MG63 (cell line): Measurements from ENCODE around the gene NCOA3. TPM values are rescaled to one million over a fixed set of nuclear protein-coding genes. Genes with fewer than 3 reads are reported as not detected.
A peak's percentile ranks its signal among the peaks of the same experiment; 100 is the strongest.

Experiments used
- DNase-seq: peaks from one replicate; pipeline ENCODE4 v3.0.0-alpha.2; 2020
- H3K27me3 ChIP-seq: fragments of 250-450 bp; sonication (Bioruptor Pico); 2 replicates; pipeline ENCODE4 v1.5.1; 2020; ENCODE audit warnings: mild to moderate bottlenecking, moderate library complexity
- H3K36me3 ChIP-seq: fragments of 250-450 bp; sonication (Bioruptor Pico); 2 replicates; pipeline ENCODE4 v1.5.1; 2020; ENCODE audit warnings: mild to moderate bottlenecking, moderate library complexity
- H3K4me3 ChIP-seq: fragments of 250-450 bp; sonication (Bioruptor Pico); 2 replicates; pipeline ENCODE4 v1.5.1; 2020; ENCODE audit warnings: mild to moderate bottlenecking, moderate library complexity
- H3K9me3 ChIP-seq: fragments of 250-450 bp; sonication (Bioruptor Pico); 2 replicates; pipeline ENCODE4 v1.5.1; 2020; ENCODE audit warnings: mild to moderate bottlenecking, moderate library complexity
- total RNA-seq: library from RNA; depleted of rRNA; stranded (reverse); fragments of >200 nt; shearing (Covaris generic); gene quantifications from 2 replicates; pipeline ENCODE4 v1.2.3, GENCODE V29; 2014; ENCODE audit warnings: low replicate concordance

The NCOA3 gene
- total RNA-seq, 1 experiment from 2014 or later = 9.2 TPM

- DNase-seq = no peak
- H3K4me3 ChIP-seq = no peak overlapping the region
- no peaks in the 10 kb centered on the region for H3K27me3 ChIP-seq
- no peaks in the 10 kb centered on the region for H3K9me3 ChIP-seq
- H3K36me3 ChIP-seq = no peaks in the 10 kb centered on the region
These were observed 110.1 kb downstream of the NCOA3 start for GRCh38 chr20:47611785-47612184.

- no peak overlapping the region for H3K4me3 ChIP-seq
- no peaks in the 10 kb centered on the region for H3K27me3 ChIP-seq
- no peaks in the 10 kb centered on the region for H3K9me3 ChIP-seq
- no peak for DNase-seq
- no peaks in the 10 kb centered on the region for H3K36me3 ChIP-seq
These were observed 111.0 kb downstream of the NCOA3 start for GRCh38 chr20:47612670-47613069.

GRCh38 chr20:47614703-47615309, 113.1 kb downstream of the NCOA3 start:
- no peak for DNase-seq
- H3K9me3 ChIP-seq = no peaks in the 10 kb centered on the region
- no peaks in the 10 kb centered on the region for H3K27me3 ChIP-seq
- H3K36me3 ChIP-seq = no peaks in the 10 kb centered on the region
- no peak overlapping the region for H3K4me3 ChIP-seq

GRCh38 chr20:47618479-47618878, 116.8 kb downstream of the NCOA3 start:
- H3K4me3 ChIP-seq = no peak overlapping the region
- peaks cover 9% of the 10 kb centered on the region; the same call in 1 of the 2 replicates for H3K36me3 ChIP-seq
- DNase-seq = no peak
- H3K9me3 ChIP-seq = no peaks in the 10 kb centered on the region
- no peaks in the 10 kb centered on the region for H3K27me3 ChIP-seq

GRCh38 chr20:47620808-47621805, 119.4 kb downstream of the NCOA3 start:
- Histone ChIP-seq H3K27me3 (no peaks in the 10 kb centered on the region), H3K4me3 (no peak overlapping the region), H3K36me3 (peaks cover 15% of the 10 kb centered on the region), H3K9me3 (no peaks in the 10 kb centered on the region)
- no peak for DNase-seq

- no peak for DNase-seq
These were observed 120.5 kb downstream of the NCOA3 start for GRCh38 chr20:47622118-47622665.

GRCh38 chr20:47623206-47623605, 121.5 kb downstream of the NCOA3 start:
- H3K27me3 ChIP-seq = no peaks in the 10 kb centered on the region
- H3K9me3 ChIP-seq = no peaks in the 10 kb centered on the region
- H3K36me3 ChIP-seq = peaks cover 26% of the 10 kb centered on the region
- H3K4me3 ChIP-seq = no peak overlapping the region
- peak; percentile 22 for DNase-seq

More at GRCh38 chr20:47622118-47622665, 120.5 kb downstream of the NCOA3 start:
- Histone ChIP-seq H3K36me3 (peaks cover 22% of the 10 kb centered on the region), H3K27me3 (no peaks in the 10 kb centered on the region), H3K9me3 (no peaks in the 10 kb centered on the region), H3K4me3 (no peak overlapping the region)

- H3K4me3 ChIP-seq = no peak overlapping the region
- peaks cover 28% of the 10 kb centered on the region for H3K36me3 ChIP-seq
- DNase-seq = no peak
- H3K9me3 ChIP-seq = no peaks in the 10 kb centered on the region
- no peaks in the 10 kb centered on the region for H3K27me3 ChIP-seq
These were observed 125.9 kb downstream of the NCOA3 start for GRCh38 chr20:47627540-47627939.

GRCh38 chr20:47629907-47630306, 128.2 kb downstream of the NCOA3 start:
- H3K9me3 ChIP-seq = no peaks in the 10 kb centered on the region
- H3K36me3 ChIP-seq = peaks cover 26% of the 10 kb centered on the region
- H3K4me3 ChIP-seq = no peak overlapping the region
- no peak for DNase-seq
- H3K27me3 ChIP-seq = no peaks in the 10 kb centered on the region

- DNase-seq = no peak
- Histone ChIP-seq H3K36me3 (peaks cover 23% of the 10 kb centered on the region), H3K27me3 (no peaks in the 10 kb centered on the region), H3K9me3 (no peaks in the 10 kb centered on the region), H3K4me3 (no peak overlapping the region)
These were observed 129.4 kb downstream of the NCOA3 start for GRCh38 chr20:47631078-47631477.

- H3K27me3 ChIP-seq = no peaks in the 10 kb centered on the region
- peaks cover 27% of the 10 kb centered on the region for H3K36me3 ChIP-seq
- DNase-seq = no peak
- no peaks in the 10 kb centered on the region for H3K9me3 ChIP-seq
- no peak overlapping the region for H3K4me3 ChIP-seq
These were observed 133.6 kb downstream of the NCOA3 start for GRCh38 chr20:47635256-47635655.

GRCh38 chr20:47638851-47639250, 137.2 kb downstream of the NCOA3 start:
- H3K27me3 ChIP-seq = no peaks in the 10 kb centered on the region
- no peak for DNase-seq
- H3K9me3 ChIP-seq = no peaks in the 10 kb centered on the region
- peaks cover 35% of the 10 kb centered on the region for H3K36me3 ChIP-seq
- no peak overlapping the region for H3K4me3 ChIP-seq

- Histone ChIP-seq H3K9me3 (no peaks in the 10 kb centered on the region), H3K36me3 (peaks cover 21% of the 10 kb centered on the region), H3K4me3 (no peak overlapping the region), H3K27me3 (no peaks in the 10 kb centered on the region)
- no peak for DNase-seq
These were observed 140.4 kb downstream of the NCOA3 start for GRCh38 chr20:47642118-47642517.

GRCh38 chr20:47642624-47643023, 140.9 kb downstream of the NCOA3 start:
- no peak for DNase-seq

GRCh38 chr20:47645632-47646031, 143.9 kb downstream of the NCOA3 start:
- no peaks in the 10 kb centered on the region for H3K27me3 ChIP-seq
- no peak overlapping the region for H3K4me3 ChIP-seq
- DNase-seq = no peak
- no peaks in the 10 kb centered on the region for H3K9me3 ChIP-seq
- H3K36me3 ChIP-seq = peaks cover 15% of the 10 kb centered on the region

More at GRCh38 chr20:47642624-47643023, 140.9 kb downstream of the NCOA3 start:
- no peaks in the 10 kb centered on the region for H3K27me3 ChIP-seq
- H3K36me3 ChIP-seq = peaks cover 18% of the 10 kb centered on the region
- H3K4me3 ChIP-seq = no peak overlapping the region
- no peaks in the 10 kb centered on the region for H3K9me3 ChIP-seq

- DNase-seq = no peak
- Histone ChIP-seq H3K27me3 (no peaks in the 10 kb centered on the region), H3K9me3 (no peaks in the 10 kb centered on the region), H3K36me3 (peaks cover 19% of the 10 kb centered on the region), H3K4me3 (no peak overlapping the region)
These were observed 146.3 kb downstream of the NCOA3 start for GRCh38 chr20:47647994-47648393.

GRCh38 chr20:47648943-47649342, 147.3 kb downstream of the NCOA3 start:
- DNase-seq = no peak
- no peaks in the 10 kb centered on the region for H3K27me3 ChIP-seq
- H3K9me3 ChIP-seq = no peaks in the 10 kb centered on the region

More at GRCh38 chr20:47648943-47649342, 147.3 kb downstream of the NCOA3 start:
- H3K36me3 ChIP-seq = peaks cover 19% of the 10 kb centered on the region
- H3K4me3 ChIP-seq = no peak overlapping the region
